GM04504 (cell line): Measurements from ENCODE around the gene ACACA.
"Not testable (repeated sequence)": the region's sequence is repeated elsewhere in the genome, so short reads cannot be mapped to it uniquely, and the experiment has no call there.

ENCODE experiments used
- DNase-seq: peaks from one replicate; pipeline ENCODE4 v3.0.0-alpha.2; 2012; ENCODE audit warnings: low read depth

Gene ACACA

DNA sequence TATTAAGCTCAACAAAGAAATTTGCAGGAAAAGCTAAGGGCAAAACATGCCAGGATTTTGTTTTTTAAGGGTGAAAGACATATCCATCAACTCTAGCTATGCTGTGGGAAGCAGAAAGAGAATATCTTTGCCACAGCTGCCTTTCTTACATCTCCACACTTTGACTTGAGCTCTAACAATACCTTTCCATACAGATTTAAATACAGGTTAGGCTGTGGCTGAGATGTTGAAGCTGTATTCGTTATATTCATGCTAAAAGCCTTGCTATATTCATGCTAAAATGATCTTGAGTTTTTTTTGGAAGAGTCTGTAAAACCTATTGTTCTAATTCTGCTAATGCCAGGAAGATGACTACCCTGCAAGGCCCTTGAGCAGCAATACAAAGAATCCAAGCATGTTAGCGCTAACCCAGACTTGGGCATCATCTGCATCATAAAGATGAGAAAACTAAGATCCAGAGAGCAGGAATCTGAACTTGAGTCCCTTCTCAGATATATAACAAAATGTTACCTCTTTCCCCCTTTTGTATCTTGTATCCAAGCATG, 235.7 kb downstream of the ACACA start:
- no peak for DNase-seq

GRCh38 chr17:37168731-37169353, 237.8 kb downstream of the ACACA start:
- DNase-seq, result no peak

DNA sequence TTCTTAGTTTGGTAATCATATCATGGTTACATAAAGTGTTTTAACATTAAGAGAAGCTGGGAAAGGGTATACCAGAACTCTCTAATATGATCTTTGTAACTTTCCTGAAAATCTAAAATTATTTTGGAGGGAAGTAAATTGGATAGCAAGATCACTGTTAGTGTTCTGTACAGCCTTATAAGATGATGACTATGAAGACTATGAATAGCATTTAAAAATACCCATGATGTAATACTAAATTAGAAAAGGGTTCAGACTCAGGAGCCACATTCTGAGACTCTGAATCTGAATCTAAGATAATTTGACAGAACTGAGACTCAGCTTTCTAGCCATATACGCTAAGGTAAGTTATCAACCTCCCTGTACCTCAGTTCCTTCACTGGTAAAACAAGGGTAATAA, 238.9 kb downstream of the ACACA start:
- DNase-seq, result no peak

DNA sequence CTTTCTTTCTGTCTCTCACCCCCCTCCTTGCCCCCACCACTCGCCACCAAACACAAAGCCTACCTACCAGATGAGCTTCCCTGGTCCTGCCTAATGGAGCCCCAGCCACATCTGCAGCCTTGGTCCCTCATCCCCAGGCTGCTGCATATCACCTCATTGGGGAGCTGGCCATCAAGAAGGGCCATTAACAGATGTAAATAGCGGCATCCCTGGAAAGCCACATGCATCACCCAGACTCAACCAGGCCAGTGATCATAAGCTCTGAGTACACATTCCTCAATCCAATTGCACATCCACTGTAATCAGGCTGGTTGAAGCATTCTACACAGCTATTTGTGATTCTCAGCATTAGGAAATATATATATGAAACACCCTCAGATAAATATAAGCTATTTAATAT, 242.6 kb downstream of the ACACA start:
- DNase-seq, result no peak

GRCh38 chr17:37162800-37163199, 243.8 kb downstream of the ACACA start:
- no peak for DNase-seq

DNA sequence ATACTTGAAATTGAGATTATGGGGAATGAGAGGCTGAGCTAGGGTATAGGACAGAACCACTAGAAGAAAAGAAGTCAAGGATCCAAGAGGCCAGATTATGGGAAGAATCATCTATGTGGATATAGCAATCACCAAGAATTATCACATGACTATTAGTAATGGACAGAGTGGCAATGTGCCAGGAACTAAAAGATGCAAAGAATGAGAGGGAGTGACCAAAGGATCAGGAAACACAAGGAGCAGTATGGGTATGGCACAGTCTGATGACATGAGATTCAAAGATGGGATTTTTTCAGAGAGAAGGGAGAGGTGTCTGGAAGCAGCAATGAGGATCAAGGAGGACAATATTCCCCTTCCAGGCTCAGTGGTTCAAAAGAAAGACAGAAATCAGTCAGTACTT, 245.7 kb downstream of the ACACA start:
- DNase-seq, result no peak

GRCh38 chr17:37158290-37158689, 248.3 kb downstream of the ACACA start:
- DNase-seq, result no peak

GRCh38 chr17:37148156-37148555, 258.5 kb downstream of the ACACA start:
- no peak for DNase-seq

DNA sequence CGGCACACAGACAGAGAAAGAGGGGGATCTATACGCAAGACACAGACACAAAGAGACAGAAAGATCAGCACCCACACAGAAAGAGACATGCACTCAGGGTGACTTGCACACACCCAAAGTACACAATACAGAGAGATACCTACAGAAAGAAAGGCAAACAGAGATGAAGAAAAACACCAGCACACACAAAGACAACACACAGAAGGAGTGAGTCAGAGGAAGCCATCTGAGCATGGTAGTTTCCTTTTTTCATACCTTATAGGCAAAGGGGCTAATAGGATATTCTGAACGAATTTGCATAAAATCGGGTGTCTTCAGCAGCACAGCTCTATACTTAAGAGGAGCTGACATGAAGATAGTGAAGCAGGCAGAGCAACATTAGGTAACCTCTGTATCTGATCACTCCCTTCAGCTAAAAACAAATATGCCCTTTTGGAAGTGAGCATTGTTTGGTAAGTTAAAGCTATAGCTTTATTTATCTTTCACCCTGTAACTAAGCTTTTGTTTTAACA, 259.3 kb downstream of the ACACA start:
- no peak for DNase-seq

DNA sequence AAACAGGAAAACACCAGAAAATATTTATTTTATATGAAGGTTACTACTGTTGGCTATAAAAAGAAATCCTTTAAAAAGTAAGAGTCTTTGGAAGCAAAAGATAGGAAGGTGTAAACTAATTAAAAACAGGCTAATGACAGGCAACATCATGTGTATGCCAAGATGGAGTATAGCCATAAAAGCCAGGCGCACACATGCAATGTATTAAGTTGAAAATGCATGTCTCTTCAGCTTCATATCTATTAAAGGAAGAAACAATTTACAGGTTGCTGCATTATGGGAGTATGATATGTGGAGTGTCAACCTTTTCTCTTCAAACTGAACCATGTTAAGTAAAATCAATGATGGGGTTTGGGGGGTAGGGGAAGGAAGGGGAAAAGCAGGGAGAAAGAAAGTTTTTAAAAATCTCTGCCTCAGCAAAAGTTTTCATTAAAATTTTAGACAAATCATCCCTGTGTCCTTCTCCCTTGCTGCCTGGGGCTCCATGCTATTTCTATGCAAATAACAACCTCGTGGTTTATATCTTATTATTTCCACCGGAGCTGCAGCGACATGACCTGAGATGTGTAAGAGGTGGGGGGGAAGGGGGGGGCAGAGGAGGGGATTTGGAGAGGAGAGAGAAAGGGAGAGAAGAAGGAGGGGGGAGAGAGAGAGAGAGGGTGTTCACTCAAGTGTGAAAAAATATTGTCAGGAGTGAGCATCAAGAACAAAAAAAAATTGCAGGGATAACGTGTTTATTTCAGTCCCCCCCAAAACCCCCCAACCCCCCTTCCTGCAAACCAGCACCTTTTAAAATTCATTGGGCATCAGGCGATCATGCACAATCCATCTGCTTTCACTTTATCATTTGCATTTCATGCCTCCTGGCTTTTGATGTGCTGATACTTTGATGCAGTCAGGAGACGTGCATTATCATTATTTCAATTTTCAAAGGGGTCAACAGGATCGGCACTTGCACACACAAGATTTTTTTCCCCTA, 260.3 kb downstream of the ACACA start:
- no peak for DNase-seq

DNA sequence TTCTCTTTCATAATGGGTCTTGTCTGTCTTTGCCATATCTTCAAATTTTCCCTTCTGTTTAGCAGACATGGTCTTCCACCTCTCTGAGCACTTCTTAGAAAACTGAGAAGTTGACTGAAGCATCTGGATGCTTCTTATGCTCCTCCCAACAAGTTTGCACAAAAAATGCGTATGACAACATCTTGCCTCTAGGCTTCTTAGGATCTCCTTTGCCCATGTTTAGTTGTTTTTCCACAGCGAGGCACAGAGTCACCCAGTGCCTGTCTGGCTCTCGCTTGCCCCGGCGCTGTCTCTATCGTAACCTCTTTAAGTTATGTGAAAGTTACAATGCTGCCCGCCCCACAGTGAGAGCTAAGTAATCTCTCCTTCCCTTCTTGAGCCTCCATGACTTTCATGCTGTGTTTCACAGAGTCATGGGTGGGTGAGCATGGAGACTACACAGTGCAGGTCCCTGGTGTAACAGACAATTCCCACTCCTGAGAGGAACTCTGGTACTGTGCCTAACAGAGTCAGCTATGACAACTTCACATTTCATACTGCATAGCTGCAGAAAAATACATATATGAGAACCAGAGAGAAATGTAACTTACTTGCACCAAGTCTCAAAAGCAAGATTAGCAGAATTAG, 262.4 kb downstream of the ACACA start:
- no peak for DNase-seq

DNA sequence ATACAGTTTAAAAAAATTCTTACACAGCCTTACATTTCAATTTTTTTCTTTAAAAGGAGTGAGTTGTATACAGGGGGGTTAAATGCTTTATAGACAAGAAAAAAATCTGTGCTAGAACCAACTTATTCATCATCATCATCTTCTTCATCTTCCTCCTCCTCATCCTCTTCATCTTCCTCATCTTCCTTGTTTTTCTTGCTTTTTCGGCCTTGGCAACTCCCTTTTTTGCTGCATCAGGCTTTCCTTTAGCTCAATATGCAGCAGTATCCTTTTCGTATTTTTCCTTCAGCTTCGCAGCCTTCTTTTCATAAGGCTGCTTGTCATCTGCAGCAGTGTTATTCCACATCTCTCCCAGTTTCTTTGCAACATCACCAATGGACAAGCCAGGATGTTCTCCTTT, 263.1 kb downstream of the ACACA start:
- not testable (repeated sequence) for DNase-seq

DNA sequence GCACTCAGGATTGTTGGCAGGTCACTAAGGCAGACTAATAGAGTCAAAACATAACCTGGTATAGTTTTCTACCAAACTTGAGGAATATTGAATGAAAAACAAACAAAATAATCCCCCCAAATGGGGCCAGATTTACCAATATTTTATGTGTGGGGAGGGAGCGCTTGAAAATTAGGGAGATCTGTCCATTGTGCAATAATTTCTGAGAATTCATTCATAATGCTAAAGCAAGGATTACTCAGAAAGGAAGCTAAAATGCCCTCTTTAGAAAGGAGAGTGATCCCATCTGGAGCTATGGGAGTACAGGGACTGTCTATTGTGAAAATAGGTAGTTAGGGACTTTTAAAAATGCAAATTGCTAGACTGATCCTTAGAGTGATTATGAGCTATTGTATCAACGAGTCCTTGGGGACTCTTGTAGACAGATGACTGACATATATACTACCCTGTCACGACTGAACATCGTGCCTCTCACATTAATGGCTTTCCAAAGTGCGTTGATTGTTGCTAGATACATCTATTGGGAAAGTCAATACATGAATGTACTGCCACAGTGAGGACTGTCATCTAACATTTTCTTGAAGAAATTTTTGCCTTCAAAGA, 264.2 kb downstream of the ACACA start:
- DNase-seq, result no peak

GRCh38 chr17:37138571-37139120, 268.0 kb downstream of the ACACA start:
- DNase-seq, result no peak

DNA sequence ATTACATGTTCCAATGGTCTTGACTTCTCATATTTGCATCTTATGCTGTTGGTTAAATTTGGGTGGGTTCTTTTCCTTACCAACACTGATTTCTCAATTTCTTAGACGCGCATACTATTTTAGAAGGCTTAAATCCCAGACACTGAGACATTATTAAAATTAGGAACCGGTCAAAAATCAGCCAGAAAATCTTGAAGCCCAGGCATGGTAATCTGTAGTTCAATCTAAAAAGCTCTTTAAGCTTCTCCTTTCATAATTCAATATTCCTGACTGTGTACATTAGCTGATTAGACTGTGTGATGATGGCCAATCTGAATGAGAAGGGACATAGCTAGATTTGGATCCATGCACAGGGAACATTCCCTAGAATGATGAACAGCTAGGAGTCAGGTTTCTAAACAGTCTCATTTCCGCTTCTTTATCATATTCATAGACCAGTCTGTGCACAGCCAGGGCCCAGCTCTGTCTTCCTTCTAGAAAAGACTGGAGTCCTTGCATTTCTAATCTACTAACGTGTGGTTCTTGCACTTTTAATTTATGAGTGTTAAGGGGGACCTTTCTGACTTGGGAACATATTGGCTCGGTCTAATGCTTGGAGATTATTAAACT, 268.6 kb downstream of the ACACA start:
- DNase-seq, result no peak

- DNase-seq, result no peak
Measured at GRCh38 chr17:37137070-37137610, 269.5 kb downstream of the ACACA start.

- no peak for DNase-seq
Measured at GRCh38 chr17:37135576-37135975, 271.1 kb downstream of the ACACA start.

DNA sequence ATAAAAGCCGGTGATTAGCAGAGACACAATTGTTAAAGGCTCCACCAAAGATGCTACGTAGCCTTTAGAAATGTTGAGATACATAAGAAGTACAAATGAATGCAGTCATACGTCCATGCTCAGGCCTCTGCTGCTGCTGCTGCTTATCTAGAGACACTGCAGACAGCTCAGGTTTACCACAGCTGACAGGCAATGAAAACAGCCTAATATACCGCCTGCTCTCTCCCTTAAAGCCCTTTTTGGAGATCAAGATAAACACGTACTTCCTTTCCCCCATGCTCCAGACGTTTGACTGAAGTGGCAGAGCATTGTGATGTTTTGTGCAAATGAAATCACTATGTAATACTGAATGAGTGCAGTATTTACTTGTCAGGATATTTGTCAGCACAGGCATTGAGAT, 272.6 kb downstream of the ACACA start:
- no peak for DNase-seq

DNA sequence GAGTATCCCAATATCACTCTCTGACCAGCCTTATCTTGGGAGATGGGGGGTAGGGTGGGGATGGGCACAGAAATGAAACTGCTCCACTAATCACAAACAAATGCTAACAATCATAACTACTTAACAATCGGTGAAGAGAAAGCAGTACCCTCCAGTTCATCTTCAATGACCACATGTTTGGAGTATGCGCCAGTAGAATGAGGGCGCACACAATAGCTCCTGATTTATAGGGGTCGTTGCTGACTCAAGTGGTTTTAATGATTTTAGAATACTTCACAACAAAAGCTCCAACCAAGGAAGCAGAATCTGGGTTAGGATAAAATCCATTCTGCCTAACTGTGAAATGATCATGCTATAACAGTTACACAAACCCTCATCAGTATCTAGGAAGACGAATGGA, 273.5 kb downstream of the ACACA start:
- DNase-seq, result peak; percentile 9

DNA sequence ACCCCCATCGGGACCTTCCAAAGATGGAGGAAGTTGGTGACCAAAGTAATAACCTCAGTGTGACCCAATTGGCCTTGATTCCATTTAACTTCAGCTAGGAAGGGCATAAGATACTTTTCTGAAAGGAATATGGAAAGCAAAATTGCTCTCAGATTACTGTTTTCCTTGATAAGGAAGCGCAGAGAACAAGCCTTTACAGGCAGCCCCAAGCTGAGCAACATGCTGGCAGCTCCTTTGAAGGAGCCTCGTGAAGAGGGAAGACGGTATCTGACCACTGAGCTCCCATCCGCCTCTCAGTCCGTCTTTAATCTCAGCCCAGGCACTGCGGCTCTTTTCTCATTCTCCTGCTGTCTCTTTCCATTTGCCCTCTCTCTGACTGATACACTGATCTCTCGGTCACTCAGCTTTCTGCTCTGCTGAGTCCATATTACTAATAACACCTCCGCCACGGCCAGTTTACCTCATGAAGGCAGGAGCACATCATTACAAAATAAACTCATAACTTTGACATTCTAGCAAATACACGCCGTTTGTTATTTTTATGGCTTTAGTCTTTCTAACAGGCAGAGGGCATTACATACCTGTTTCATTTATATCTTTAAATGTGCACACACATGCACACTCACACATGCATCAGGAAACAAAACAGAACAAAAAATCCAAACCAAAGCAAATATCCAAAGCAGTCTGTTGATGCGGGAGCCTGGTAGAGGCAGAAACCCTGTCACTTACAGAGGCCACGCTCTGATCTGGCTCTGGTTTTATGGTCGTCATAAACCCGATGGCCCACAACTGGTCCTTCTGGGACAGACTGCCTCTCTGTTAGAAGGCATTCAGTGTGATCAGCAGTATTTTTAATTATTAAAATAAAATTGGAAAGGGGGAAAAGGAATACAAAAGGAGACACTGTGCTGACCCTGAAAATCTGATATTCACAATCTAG, 274.7 kb downstream of the ACACA start:
- DNase-seq, result no peak
